WTC11 (cell line): ENCODE measurements around the gene LRMDA.

Source experiments
- NR3C1 ChIP-seq: sonication (generic); formaldehyde crosslinking; conservative IDR thresholded peaks from 2 replicates; pipeline ENCODE4 v1.8.1; 2023; ENCODE audit warnings: low read depth, mild to moderate bottlenecking, missing genetic modification reagents
- TF ChIP-seq, protein P1 (sequence below): fragments of 200-600 bp; IDR thresholded peaks from 2 replicates; pipeline ENCODE4 v1.8.0; 2022; ENCODE audit warnings: antibody characterized with exemption

DNA sequence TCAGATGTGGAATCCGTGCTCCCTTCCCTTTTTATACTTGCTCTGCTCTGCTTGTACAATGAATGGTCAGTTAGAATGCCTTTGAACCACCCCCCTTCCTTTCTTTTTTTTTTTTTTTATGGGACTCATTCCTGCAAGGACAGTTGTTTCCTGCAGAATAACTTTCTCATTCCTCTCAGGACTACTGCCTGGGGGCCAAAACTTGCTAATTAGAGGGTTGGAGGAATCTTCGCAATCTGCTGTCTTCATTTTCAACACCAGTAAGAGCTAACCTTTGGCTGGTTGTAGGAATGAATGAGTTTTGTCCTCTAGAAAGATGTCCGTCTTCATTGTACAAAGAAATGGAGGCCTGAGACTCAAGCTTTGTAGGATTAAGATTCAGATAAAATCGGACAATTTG lies 868.1 kb downstream of the LRMDA start:
- TF ChIP-seq NR3C1 (CRISPR knock-in tag): no peak
- TF ChIP-seq, protein P1, sequence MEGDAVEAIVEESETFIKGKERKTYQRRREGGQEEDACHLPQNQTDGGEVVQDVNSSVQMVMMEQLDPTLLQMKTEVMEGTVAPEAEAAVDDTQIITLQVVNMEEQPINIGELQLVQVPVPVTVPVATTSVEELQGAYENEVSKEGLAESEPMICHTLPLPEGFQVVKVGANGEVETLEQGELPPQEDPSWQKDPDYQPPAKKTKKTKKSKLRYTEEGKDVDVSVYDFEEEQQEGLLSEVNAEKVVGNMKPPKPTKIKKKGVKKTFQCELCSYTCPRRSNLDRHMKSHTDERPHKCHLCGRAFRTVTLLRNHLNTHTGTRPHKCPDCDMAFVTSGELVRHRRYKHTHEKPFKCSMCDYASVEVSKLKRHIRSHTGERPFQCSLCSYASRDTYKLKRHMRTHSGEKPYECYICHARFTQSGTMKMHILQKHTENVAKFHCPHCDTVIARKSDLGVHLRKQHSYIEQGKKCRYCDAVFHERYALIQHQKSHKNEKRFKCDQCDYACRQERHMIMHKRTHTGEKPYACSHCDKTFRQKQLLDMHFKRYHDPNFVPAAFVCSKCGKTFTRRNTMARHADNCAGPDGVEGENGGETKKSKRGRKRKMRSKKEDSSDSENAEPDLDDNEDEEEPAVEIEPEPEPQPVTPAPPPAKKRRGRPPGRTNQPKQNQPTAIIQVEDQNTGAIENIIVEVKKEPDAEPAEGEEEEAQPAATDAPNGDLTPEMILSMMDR: no peak
